DMS53 treated with DMSO at 0.1 percent for 48 hours (cell line): ENCODE results near the gene IPO11.

Experiments used
- DNase-seq: peaks from one replicate; lab custom pipeline; 2025; ENCODE audit not compliant: unreplicated experiment; lab: John Stamatoyannopoulos, UW

IPO11 gene

DNA sequence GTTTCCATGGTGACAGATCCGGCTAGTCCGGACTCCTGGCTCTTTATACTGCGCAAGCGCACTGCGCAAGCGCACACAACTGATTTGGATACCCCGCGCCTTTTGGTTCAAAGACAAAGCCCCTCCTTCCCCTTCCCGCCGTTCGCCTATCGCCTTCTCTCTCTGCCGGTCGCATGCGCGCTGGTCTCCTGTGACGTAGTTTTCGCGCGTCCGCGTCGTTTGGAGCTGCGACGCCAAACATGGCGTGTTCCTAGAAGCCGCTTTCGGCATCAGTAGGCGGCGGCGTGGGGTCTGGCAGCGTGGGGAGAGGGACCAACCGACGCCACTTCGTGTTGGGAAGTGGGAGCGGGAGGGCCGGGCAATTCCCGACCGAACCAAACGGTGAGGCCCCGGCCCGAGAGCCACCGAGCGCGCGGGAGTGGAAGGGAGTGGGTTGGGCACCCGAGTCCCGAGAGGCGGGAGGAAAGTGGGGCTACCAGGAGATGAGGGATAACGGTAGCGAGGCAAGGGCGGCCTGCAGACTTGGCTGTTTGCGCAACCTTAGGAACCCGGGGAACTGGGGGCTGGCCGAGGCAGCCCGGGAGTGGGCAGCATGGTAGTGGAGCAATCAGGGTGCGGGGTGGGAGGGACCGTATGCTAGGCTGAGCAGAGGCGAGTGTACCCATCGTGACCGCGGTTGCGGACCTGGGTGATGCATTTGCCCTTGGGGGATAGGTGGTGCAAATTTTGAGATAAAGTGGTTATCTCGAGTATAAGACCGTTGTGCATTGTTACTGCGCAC, at the start of gene IPO11:
TSS of gene IPO11 (plus strand) at position 215 of the 781 bp plus-strand sequence. CDS start 24,517 bp downstream, outside the sequence.
- DNase-seq = peak; percentile 98

DNA sequence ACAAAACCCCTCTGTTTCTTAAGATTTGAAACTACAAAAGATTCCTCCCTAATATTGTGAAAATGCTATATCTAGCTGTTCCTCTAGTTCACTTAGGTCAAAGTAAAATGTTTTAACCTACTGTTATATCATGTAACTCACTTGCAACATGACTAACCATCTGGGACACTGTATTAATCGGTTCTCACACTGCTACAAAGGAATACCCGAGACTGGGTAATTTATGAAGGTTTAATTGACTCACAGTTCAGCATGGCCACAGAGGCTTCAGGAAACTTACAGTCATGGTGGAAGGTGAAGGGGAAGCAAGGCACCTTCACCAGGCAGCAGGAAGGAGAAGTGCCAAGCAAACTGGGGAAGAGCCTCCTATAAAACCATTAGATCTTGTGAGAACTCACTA, 43.5 kb upstream of the IPO11 start:
- no peak for DNase-seq

- DNase-seq = no peak
These were observed 41.2 kb upstream of the IPO11 start for GRCh38 chr5:62371409-62371808.

DNA sequence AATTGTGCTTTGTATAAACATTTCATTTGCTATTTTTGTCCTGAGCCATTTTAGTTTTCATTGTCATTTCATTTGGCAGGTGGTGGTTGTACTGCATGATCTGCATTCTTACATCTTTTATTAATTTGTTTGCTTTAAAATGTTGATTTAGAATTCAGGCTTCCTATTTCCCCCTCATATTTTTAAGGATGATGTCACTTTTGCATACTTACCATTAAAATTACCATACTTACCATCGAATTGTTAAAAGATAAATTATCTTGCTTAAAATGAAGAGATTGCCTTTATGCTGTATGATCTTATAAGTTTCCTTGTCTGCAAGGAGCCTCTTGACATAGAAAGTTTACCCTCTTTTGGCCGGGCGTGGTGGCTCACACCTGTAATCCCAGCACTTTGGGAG, 40.0 kb upstream of the IPO11 start:
- no peak for DNase-seq

DNA sequence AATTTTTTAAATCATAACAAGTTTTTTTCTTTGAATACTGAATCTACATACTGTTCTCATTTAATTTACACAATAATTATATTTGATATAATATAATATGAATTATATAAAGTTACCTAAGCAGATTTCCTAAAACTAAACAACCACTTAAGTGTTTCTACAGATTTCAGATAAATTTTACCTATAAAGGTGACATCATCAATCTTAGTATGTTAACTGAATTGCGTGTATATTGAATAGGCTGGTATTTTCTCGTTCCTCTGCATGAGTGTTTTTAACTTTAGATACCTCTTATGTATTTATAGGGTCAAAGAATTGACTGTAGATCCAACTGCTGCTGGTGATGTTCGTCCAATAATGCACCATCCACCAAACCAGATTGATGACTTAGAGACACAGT, 39.2 kb upstream of the IPO11 start:
- no peak for DNase-seq

DNA sequence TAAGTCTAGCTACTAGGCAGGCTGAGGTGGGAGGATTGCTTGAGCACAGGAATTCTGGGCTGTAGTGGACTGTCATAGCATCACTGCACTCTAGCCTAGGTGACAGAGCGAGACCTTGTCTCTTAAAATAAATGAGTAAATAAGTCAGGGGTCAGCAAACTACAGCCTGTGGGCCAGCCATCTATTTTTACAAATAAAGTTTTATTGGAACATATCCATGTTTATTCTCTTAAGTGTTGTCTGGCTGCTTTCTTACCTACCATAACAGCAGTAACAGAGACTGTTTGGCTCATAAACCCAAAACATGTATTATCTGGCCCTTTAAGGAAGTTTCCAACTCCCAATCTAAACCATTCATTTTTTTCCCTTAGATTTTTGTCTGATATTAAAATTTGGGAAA, 38.5 kb upstream of the IPO11 start:
- no peak for DNase-seq

- DNase-seq = no peak
These were observed 36.9 kb upstream of the IPO11 start for GRCh38 chr5:62375627-62376026.

DNA sequence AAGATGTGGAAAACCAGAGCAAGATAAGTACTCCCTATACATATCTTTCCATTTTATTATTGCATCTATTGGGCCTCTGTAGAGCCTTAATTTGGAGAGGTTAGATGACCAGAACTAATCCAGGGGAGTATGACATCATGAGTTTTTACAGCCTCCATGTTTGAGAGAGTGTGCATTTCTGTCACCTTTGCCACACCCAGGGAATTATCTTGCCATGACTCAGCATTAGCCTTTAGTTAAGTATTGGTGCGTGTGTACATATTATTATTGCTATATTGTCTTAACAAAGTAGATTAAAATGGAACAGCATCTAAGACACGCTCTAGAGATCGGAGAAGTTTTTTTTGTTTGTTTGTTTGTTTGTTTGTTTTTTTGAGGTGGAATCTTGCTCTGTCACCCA, 36.5 kb upstream of the IPO11 start:
- DNase-seq = no peak

DNA sequence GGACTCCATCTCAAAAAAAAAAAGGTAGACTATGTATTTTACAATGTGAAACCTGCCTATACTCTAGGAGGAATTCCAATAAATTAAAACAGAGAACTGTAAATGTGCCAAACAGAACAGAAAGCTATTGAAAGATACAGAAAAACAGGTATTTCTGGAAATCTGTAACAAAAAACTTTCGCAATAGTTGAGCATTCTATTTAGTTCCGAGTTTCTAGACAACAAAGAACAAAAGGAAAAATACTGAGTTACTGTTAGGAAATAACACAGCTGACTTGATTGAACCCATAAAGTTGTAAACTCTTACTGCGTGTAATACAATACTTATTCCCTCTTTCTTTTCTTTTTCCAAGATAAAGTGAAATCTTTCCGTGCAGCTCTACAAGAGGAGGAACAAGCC, 27.4 kb upstream of the IPO11 start:
- DNase-seq = no peak

- no peak for DNase-seq
These were observed 26.7 kb upstream of the IPO11 start for GRCh38 chr5:62385816-62386400.

GRCh38 chr5:62386824-62387223, 25.7 kb upstream of the IPO11 start:
- DNase-seq = no peak

DNA sequence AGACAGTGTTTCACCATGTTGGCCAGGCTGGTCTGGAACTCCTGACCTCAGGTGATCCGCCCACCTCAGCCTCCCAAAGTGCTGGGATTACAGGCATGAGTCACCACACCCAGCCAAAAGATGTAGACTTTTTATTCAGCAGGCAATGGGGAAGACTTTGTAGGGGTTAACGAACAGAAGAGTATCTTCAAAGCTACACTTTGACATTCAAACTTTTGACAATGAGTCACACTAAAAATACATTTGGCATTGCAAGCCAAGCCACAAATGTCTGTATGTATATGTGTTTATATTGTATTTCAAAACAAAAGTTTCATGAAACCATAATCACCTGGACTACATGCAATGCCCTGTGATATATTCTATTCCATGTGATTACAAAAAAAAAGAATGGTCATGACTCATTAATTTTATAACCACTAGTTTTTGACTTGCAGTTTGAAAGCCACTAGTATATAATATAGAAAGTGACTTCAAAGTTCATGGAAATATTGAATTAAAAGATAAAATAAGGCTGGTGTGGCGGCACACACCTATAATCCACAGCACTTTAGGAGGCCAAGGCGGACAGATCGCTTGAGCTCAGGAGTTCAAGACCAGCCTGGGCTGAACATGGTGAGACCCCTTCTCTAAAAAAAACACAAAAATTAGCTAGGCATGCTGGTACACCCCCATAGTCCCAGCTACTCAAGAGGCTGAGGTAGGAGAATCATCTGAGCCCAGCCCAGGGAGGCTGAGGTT, 17.2 kb upstream of the IPO11 start:
- no peak for DNase-seq

DNA sequence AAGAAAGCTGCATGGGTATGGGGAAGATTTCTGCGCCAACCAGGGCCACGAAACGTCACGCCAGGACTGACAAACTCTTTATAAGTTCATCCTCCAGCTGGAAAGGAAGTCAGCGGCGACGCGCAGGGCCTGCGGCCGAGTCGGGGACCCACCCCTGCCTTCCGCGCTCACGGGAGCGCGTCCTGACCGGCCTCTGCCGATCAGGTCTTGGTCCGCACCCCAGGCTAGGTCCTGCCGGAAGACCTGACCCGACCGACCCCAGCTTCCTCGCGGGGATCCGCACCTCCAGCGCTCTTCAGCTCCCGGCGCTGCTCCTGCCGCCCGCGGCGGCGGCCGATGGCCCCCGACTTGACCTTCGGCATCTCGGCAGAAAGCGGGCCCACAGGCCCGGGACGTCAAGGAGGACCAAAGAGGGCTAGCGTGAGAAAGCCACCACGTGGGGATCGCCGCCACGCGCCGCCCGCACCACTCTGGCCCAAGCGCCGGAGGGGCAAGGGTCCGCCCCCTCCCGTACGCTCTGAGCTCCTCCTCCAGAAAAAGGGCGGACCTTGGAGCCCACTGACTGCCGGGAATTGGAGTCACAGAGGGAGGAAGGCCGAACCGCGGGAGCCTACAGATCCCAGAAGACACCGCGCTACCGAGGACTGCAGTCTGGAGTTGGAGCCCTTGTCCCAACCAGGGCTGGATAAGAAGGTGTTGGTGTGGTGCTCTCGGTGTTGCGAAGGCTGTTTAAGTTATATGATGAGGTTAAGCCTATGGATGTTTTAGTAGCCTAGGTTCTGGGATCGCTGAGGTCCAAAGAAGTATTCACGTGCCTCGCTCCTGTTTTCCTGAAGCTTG, 8.9 kb upstream of the IPO11 start, which contains the start of gene DIMT1:
TSS of gene DIMT1 (minus strand) at position 495 of the 840 bp plus-strand sequence. CDS start at position 362, 133 bp downstream.
- peak; percentile 97 for DNase-seq

- no peak for DNase-seq
These were observed 1.1 kb downstream of the IPO11 start for GRCh38 chr5:62413711-62414110.

DNA sequence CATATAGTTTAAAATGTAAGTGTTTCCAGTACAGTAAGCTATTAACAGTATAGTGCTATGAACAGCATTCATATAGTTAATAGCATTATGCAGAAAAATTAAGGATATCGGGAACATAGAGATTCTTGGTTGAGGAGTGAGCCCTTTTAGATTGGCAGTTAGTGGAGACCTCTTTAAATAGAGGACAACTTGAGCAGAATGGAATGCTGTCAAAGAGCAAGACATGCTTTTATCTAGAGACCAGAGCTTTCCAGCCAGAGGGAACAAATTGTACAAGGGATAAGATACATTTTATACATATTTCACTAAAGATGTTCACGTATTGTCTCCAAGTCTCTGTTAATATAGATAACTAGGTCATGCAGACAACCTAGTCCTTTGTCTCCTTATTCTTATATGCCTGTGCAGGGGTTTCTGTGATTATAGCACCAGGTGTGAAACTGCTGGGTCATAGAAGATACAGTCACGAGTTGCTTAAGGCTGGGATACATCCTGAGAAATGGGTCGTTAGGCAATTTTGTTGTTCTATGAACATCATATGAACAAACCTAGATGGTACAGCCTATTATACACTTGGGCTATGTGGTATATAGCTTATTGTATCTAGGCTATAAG, 6.0 kb downstream of the IPO11 start:
- DNase-seq = no peak

- no peak for DNase-seq
These were observed 7.0 kb downstream of the IPO11 start for GRCh38 chr5:62419609-62420008.

- no peak for DNase-seq
These were observed 8.9 kb downstream of the IPO11 start for GRCh38 chr5:62421414-62421813.

GRCh38 chr5:62424763-62425162, 12.2 kb downstream of the IPO11 start:
- DNase-seq = no peak

DNA sequence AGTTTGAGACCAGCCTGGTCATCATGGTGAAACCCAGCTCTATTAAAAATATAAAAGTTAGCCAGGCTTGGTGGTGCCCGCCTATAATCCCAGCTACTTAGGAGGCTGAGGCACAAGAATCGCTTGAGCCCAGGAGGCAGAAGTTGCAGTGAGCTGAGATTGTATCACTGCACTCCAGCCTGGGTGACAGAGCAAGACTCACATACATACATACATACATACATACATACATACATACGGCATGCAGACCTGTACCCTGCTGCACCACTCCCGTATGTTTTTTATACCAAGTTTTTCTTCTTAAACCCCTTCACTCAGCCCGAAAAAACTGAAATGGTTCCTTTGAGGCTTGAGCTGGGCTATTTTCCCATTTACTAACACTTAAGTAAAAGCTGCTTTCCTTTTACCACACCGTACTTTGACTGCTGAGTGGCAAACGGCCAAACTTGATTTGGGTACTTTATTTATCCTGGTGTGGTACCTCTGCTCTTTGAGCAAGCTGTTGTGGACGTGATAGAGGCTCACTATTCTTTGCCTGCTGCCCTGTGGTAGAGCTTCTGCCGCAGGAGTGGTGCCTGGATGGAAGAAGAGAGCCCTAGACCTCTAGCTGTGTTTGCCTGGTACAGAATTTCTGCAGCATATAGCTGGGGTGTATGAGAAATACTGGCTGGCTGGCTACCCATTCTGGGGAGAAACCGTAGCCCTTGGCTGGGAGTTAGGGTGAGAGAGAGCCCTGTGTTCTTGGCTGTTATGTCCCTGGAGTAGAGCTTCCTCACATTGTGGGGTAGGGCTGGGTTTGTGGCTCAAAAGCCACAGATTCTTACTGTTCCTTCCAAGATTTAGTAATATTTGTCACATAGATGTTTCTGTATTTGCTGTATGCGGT, 19.4 kb downstream of the IPO11 start:
- no peak for DNase-seq

GRCh38 chr5:62432621-62433064, 20.1 kb downstream of the IPO11 start:
- no peak for DNase-seq
